Stimulated activated CD4-positive, alpha-beta T cell treated with anti-CD3 and anti-CD28 coated beads, Interleukin-4, amount 100 ng/mL, for 4 hours (primary cell): ENCODE results near the gene FMR1.
A peak's percentile ranks its signal among the peaks of the same experiment; 100 is the strongest.

Experiments
- DNase-seq, 2 experiments: peaks; one replicate each; pipeline ENCODE4 v3.0.0-alpha.2; 2020

The FMR1 gene

DNA sequence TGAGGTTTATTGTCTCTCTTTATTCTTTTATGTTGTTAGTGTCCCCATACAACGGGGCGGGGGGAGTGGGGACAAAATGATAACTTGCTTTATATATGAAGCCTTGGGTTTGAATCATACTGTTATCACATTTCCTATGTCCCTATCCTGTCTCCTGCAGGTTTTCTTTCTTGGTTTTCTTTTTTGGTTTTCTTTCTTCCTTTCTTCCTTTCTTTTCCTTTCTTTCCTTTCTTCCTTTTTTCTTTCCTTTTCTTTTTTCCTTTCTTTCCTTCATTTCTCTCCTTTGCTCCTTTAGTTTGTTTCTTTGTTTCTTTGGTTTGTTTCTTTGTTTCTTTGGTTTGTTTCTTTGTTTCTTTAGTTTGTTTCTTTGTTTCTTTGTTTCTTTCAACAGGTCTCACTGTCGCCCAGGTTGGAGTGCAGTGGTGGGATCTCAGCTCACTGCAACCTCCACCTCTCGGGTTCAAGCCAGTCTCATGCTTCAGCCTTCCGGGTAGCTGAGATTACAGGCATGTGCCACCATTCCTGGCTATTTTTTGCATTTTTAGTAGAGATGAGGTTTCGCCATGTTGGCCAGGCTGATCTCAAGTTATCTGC is 4.8 kb downstream of the FMR1 start:
- no peak for DNase-seq

DNA sequence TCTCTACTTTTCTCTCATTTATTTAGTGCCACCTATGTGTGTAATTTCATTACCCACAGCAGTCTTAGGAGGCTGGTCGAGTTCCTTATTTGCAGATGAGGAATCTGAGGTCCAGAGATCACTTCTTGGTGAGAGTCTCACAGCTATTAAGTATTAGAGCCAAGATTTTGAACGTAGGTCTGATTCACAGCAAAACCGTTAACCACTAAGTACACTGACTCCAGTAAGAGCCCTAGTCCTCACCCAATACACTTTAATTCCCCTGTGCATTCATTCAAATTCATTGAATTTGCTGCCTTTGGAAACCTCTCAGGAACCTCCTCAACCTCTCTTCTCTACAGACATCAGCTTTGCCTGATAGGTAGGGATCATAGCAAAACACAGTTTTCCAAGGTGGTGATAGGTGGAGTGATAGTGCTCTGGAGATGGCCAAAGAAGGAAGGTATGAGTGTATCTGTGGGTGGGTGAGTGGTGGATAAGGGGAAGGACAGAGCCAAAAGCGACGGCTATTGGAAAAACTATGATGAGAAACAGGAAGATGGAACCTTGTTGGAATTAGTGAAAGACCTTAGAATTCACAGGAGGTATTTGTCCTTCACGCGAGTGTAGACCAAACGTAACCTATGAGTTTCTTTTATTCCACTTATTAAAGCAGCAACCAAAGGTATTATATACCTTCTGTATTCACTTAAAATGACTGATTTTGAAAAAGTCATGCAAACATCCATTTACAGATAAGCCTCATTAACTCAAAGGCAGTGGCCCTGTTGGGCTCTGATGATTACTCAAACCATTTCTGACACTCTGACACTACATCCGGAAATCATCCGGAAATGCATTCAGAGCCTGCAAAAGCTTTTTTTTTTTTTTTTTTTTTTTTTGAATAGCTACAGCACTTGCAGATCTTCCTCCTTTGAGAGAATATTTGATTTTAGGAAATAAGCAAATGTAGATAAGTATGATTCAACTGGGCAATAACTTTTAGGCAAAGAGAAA is 6.3 kb downstream of the FMR1 start:
- DNase-seq = peak in 1 of 2 experiments; percentile 9

DNA sequence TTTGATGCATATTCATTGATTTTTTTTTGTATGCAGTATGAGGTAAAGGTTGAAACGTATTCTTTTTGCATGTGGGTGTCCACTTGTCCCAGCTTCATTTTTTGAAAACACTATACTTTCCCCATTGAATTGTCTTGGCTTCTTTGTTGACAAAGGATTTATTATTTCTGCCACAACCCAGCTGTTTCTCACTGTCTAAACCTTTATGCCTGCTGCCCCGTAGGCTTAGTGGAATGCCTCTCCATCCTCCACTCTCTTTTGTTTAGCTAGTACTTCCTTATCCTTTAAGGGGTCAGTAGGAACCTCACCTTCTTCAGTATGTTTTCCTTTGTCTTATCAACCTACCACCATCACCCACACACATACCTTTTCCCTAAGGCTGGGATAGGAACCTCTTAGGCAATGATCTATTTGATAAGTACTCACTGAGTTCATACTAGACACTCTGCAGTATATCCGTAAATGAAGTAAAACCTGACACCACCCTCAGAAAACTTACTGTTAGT is 8.5 kb downstream of the FMR1 start:
- no peak for DNase-seq

DNA sequence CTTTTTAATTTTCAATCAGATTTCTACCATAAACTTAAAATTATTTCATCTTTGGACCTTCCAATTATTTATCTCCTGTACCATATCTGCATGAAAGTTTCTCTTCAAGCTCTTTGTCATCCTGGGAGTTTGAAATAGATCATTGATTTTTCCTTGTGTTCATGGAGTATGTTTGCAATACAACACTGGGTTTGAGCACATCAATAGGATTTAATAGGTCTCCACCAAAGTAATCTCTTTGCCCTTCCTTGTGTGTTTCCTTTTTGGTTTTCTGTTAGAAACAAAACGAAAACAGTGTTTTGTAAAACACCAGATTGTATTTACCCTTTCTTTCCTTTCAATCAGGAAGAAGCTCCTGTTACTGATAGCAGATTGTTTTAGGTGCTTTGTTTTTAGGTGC is 11.9 kb downstream of the FMR1 start:
- DNase-seq = no peak

DNA sequence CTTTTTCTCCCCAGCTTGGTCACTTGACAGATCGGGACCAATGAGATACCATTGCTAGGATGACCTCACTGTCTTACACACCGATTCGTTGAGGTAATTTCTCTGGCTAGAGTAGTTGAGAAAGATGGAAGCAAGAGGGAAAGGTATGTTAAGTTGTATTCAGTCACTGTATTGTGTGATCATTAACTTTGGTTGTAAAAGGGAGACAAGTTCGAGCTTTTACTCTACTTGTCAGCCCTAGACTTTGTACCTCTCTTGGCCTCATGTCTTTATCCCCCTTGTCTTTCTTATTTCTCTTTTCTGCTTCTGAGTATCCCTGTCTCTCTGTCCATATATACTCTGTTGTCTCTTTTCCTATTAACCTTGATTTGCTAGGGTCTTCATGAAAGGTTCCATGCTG is 15.5 kb downstream of the FMR1 start:
- DNase-seq = no peak

DNA sequence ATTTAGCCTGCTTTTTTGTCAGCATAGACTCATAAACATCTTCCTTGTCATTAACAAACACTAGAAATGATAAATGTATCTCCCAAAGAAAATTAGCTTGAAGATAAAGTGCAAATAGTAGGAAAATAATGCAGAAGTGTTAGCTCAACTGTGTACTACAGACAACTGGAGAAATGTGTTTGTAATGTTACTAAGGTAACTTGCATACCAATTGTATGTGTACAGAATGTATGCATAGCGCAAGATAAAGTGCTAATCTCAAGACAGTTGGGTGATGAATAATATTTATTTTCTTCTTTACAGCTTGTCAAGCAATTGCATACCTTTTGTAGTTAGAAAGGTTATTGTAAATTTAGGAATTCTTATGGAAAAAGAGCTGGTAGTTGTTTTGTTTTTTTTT is 22.1 kb downstream of the FMR1 start:
- DNase-seq = no peak

DNA sequence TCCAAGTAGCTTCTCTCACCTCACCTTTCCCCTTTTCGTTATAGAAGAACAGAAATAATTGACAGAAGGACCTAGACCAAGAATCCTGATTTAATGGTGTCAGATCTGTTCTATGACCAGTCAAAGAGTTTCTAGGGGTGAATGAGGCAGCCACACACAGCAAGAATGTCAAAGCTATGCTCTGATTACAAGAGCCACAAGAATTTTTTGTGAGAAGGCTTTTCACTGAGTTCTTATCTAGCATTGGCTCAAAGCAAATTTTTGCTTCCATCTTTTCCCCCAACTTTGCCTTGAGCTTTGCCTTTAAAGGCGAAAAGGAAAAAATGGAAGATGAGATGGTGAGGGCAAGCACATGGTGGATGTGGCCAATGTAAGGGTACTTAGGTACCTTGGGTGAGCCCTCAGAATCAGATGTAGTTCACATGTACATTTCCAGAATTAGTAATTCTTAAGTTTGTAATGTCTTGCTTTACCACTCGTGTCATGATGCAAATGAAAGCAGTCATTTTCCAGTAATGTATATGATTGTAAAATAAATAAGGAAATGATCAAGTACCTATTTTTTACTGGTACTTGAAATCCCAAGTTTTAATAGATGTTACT is 23.5 kb downstream of the FMR1 start:
- no peak for DNase-seq

DNA sequence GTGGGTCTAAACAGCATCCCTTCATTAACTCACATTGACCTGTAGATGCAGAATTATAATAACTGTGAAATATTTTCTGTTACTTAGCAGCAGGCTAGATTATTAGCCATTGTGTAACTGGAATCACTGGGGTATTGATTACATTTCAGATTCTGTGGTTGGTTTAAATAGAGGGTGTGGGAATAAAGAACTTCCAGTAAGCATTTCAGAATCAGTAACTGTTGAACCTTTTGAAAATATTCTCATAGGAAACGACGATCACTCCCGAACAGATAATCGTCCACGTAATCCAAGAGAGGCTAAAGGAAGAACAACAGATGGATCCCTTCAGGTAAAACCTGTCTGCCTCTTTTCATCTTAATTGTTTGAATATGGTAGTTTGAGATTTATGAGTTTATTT is 33.6 kb downstream of the FMR1 start:
- no peak for DNase-seq

DNA sequence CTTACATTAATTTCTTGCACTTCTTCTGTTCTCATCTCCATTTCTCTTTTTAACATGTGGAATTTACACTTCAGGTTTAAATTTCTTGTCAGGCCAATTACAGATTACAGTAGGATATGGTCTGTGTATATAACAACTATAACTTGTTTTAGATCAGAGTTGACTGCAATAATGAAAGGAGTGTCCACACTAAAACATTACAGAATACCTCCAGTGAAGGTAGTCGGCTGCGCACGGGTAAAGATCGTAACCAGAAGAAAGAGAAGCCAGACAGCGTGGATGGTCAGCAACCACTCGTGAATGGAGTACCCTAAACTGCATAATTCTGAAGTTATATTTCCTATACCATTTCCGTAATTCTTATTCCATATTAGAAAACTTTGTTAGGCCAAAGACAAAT is 36.8 kb downstream of the FMR1 start:
- no peak for DNase-seq

DNA sequence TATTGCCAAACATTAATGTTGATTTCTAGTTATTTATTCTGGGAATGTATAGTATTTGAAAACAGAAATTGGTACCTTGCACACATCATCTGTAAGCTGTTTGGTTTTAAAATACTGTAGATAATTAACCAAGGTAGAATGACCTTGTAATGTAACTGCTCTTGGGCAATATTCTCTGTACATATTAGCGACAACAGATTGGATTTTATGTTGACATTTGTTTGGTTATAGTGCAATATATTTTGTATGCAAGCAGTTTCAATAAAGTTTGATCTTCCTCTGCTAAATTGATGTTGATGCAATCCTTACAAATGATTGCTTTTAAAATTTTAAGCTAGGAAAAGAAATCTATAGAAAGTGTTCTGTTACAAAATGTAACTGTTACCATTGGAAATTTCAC is 38.6 kb downstream of the FMR1 start:
- DNase-seq = no peak

DNA sequence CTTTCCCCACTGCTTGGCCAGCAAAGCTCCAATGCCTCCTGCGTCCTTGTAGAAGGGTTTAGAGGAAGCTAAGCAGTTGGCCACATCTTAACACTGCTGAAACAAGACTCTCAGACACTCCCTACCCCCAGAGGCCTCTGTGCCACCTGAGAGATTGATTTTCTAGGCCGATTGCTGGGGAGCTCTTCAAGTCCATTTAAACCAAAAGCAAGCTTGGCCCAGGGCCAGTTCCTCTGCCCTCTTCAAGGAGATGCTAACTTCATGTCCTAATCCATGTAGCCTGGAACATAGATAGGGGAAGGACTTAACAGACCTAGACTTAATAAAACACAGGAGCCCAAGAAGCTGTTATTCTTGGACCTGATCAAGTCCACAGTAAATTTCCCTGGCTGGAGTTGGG is 42.3 kb downstream of the FMR1 start:
- DNase-seq = no peak

DNA sequence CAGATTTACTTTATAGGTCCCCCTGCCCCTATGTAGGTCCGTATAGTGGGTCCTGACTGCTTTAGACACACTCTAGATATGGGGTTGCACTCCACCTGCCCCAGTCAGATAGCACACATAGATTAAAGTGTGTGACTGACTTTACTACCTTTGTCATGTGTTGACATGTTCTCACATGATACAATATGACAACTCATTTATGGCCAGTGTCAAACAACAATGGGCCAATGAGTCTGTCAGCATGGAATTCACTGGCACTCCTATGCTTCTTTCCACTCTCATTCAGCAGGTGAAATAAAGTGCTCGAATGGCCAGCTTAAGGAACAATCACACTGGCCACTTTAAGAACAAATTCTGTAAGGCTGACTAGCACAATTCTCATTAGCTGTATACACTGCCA is 45.6 kb downstream of the FMR1 start:
- no peak for DNase-seq

DNA sequence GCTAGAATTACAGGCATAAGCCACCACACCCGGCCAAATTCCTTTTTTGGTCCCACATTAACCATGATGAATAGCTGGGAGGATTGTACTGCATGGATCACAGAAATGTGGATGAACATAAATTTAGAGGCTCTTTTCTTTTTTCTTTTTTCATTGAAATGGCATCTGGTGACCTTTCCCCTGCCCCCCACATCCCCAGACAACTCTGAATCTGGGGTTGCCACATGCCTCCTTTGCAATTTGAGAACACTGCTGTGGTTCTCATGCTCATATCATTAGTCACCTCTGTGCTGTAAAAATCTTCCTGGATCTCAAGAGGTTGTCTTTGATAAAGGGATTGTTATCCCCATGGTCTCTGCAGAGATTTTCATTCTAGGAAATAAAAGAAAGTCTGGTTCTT is 46.6 kb downstream of the FMR1 start:
- no peak for DNase-seq

DNA sequence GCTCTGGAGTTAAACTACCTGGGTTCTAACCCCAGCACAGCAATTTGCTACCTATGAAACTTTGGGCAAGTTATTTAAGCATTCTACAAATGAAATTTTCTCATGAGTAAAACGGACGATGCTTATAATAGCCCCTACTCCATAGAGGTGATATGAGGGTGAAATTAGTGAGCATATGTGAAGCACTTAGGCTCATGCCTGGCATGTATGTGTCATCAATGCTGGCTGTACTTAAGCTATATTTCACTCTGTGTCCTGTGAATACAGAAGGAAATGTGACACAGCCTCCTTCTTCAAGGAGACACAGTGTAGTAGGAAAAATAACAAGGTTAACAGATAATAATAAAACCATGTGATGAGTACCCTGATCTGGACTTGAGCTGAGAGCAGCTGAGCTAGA is 49.0 kb downstream of the FMR1 start:
- no peak for DNase-seq

DNA sequence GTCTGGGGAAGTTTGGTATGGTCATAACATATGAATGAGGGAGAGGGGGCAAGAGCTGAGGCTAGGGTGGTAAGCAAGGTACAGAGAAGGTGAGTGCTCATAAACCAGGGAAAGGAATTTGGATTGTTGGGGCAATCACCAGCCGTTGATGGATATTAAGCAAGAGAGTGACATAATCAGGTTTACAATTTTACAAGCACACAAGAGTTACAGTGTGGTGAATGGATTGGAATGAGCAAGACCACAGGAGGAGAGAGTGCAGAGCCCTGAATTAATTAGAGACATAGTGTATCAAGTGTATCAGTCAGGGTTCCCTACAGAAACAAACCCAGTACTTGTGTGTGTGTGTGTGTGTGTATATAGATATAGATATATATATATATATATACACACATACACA is 50.8 kb downstream of the FMR1 start:
- no peak for DNase-seq

DNA sequence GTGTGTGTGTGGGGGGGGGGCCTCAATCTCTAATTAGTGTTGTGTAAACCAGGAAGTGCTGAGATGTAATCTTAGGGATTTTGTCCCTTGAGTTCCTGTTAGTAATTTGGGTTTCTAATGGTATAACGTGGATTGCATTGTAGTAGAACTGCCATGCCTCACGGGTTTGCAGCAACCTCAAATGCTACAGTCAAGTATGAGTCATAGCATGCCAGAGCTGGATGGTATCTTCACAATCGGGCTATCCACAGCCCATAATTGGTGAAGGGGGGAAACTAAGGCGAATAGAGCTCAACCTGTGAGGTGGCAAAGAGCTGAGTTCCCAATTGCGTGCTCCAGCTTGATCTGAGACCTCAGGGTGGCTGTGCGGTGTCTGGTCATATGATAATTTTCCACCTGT is 67.2 kb downstream of the FMR1 start:
- no peak for DNase-seq

DNA sequence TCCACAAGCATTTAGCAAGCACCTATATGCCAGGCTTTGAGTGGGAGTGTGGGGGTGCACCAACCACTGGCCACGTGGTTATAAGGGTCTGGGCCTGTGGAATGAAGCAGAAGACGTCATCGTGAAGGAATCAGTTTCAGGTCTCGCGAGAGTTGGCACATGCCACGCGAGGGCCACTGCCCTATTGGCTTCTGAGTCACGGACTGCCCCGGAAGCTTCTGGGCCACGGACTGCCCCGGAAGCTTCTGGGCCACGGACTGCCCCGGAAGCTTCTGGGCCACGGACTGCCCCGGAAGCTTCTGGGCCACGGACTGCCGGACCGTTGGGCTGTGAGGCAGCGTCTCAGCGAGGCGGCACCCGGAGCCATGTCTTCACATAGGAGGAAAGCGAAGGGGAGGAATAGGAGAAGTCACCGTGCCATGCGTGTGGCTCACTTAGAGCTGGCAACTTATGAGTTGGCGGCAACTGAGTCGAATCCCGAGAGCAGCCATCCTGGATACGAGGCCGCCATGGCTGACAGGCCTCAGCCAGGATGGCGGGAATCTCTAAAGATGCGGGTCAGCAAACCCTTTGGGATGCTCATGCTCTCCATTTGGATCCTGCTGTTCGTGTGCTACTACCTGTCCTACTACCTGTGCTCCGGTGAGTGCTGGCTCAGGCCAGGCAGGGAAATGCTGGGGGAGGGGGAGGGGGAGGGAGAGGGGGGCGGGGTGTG is 69.5 kb downstream of the FMR1 start, which contains the start of gene FMR1NB:
FMR1NB (plus strand) TSS at position 300 of the 715 bp plus-strand sequence; CDS start at position 366, 66 bp downstream.
- DNase-seq = no peak
